Measurements from ENCODE around the gene CANT1. TPM values are rescaled to one million over a fixed set of nuclear protein-coding genes. Genes with fewer than 3 reads are reported as not detected.

Gene CANT1
- total and polyA plus RNA-seq, 9 of the 15 experiments (the other 6 are each of a cell fraction or from before 2014, with no cell fraction given) = 2.7 to 66.4 (median 22.5) TPM

DNA sequence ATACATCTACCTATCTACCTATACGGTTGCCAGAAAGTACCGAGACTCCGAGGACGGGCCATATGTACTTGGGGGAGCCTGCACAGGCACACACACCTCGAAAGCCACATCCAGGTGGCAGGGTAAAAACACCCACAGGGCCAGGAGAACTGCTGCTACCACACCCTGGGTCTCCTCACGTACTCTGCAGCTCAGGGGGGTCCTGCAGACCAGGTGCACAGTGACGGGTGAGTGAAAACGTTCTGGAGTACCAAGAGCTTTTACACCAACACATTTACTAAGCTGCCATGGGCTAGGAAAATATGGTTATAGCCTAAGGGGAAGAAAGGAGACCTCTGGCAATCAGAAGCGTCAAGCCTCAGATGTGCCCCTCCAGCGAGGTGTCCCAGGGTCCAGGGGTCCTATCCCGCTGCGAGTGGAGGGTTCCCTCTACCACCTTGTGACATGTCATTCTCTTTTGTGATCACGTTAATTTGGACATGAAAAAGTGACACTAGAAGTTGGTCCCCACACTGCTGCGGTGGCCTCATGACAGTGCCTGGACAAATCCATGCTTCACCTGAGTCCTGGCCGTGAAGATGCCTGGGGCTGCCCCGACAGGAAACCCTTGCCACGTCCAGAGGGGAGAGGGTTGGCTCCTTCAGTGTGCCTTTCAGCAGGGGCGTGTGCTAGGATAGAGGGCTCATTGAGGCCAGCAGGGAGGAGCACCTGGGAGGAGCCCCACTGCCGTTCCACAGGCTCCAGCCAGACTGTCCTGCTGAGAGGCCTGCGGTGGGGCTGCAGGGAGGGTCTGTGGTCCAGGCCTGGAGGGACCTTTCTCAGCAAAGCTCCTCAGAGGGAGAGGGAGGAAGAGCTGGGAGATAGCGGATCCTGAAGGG, 1.8 kb downstream of the CANT1 start:
- CTCF ChIA-PET (ENCODE audit: low intra/inter-chr PET ratio) = no interaction called here
- Histone ChIP-seq H3K9ac (ENCODE audit: insufficient read depth in 1 of 2, low read depth in 2 of 2, low read length in 2 of 2) (peak overlapping the region in 1 of 2 experiments; percentile 75; a peak in 2 of 4 replicates), H4K20me1 (replicated peaks; ENCODE audit: control insufficient read depth, insufficient read depth, low read length) (peaks cover 17% of the 10 kb centered on the region), H3K9me1 (ENCODE audit: control insufficient read depth, insufficient read depth, low read length) (peaks cover 8% of the 10 kb centered on the region), H3K4me2 (ENCODE audit: insufficient read depth, low read length) (peak overlapping the region; percentile 98; the same call in 1 of the 2 replicates), H3K4me1 (replicated peaks in 1 of 2; ENCODE audit: control insufficient read depth in 2 of 2, insufficient read depth in 2 of 2, low read length in 2 of 2) (peaks cover 25 to 30% of the 10 kb centered on the region in 2 experiments), H3K4me3 (0 out of 2 replicates have a peak overlapping the region, but pooled peaks have one; percentile 98), H3K9me3 (replicated peaks; ENCODE audit: control insufficient read depth, insufficient read depth, low read depth, low read length) (no peaks in the 10 kb centered on the region), H3K27me3 (ENCODE audit: control insufficient read depth in 2 of 2, insufficient read depth in 2 of 2, low read length in 2 of 2) (no peaks in the 10 kb centered on the region), H3K79me2 (ENCODE audit: control insufficient read depth, insufficient read depth, low read length) (peaks cover 56% of the 10 kb centered on the region), H3K27ac (ENCODE audit: extremely low read depth, low read depth, low read length) (no peak overlapping the region), H3K36me3 (ENCODE audit: control insufficient read depth, insufficient read depth, low read length) (peaks cover 19% of the 10 kb centered on the region; the same call in 2 of the 3 replicates), H2AFZ (ENCODE audit: low read depth, low read length) (no peak overlapping the region)
- POLR2A ChIA-PET = interaction anchor here (0.6 to 1.4 kb wide), 3 partner anchors 21 to 403 kb away, joined by 3 to 5 read pairs (median 4); no protein-coding TSS in a partner anchor
- FAIRE-seq = no peak
- in situ Hi-C loops (cut with MboI) = no loop called here
- TF ChIP-seq, protein P1, sequence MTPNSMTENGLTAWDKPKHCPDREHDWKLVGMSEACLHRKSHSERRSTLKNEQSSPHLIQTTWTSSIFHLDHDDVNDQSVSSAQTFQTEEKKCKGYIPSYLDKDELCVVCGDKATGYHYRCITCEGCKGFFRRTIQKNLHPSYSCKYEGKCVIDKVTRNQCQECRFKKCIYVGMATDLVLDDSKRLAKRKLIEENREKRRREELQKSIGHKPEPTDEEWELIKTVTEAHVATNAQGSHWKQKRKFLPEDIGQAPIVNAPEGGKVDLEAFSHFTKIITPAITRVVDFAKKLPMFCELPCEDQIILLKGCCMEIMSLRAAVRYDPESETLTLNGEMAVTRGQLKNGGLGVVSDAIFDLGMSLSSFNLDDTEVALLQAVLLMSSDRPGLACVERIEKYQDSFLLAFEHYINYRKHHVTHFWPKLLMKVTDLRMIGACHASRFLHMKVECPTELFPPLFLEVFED (CRISPR knock-in tag; conservative IDR thresholded peaks at IDR 0.05) = no peak
- TF ChIP-seq RBFOX2 (IDR thresholded peaks at IDR 0.05; ENCODE audit: low read depth, low read length) (peak; percentile 62), ZNF263 (CRISPR knock-in tag; IDR thresholded peaks at IDR 0.05; ENCODE audit: borderline replicate concordance) (peak; percentile 71), TCF3 (CRISPR knock-in tag; IDR thresholded peaks at IDR 0.05) (no peak), FOXM1 (IDR thresholded peaks at IDR 0.05; ENCODE audit: low read depth) (no peak), FOXM1 (CRISPR knock-in tag; IDR thresholded peaks at IDR 0.05; ENCODE audit: low read depth) (no peak), XRCC5 (IDR thresholded peaks at IDR 0.05; ENCODE audit: low read depth, low read length) (no peak), POLR2G (IDR thresholded peaks at IDR 0.05; ENCODE audit: low read depth, low read length) (peak; percentile 52), ZFP36 (IDR thresholded peaks at IDR 0.05; ENCODE audit: low read depth, low read length, partially characterized antibody) (no peak), SNIP1 (IDR thresholded peaks at IDR 0.05; ENCODE audit: low read depth) (no peak)
- TF ChIP-seq, protein P2, sequence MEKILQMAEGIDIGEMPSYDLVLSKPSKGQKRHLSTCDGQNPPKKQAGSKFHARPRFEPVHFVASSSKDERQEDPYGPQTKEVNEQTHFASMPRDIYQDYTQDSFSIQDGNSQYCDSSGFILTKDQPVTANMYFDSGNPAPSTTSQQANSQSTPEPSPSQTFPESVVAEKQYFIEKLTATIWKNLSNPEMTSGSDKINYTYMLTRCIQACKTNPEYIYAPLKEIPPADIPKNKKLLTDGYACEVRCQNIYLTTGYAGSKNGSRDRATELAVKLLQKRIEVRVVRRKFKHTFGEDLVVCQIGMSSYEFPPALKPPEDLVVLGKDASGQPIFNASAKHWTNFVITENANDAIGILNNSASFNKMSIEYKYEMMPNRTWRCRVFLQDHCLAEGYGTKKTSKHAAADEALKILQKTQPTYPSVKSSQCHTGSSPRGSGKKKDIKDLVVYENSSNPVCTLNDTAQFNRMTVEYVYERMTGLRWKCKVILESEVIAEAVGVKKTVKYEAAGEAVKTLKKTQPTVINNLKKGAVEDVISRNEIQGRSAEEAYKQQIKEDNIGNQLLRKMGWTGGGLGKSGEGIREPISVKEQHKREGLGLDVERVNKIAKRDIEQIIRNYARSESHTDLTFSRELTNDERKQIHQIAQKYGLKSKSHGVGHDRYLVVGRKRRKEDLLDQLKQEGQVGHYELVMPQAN (IDR thresholded peaks at IDR 0.05; ENCODE audit: borderline replicate concordance) = no peak
- TF ChIP-seq, protein P3, sequence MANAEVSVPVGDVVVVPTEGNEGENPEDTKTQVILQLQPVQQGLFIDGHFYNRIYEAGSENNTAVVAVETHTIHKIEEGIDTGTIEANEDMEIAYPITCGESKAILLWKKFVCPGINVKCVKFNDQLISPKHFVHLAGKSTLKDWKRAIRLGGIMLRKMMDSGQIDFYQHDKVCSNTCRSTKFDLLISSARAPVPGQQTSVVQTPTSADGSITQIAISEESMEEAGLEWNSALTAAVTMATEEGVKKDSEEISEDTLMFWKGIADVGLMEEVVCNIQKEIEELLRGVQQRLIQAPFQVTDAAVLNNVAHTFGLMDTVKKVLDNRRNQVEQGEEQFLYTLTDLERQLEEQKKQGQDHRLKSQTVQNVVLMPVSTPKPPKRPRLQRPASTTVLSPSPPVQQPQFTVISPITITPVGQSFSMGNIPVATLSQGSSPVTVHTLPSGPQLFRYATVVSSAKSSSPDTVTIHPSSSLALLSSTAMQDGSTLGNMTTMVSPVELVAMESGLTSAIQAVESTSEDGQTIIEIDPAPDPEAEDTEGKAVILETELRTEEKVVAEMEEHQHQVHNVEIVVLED (CRISPR knock-in tag; IDR thresholded peaks at IDR 0.05) = no peak
- WGBS (ENCODE audit: insufficient coverage, low coverage, missing lambda C conversion rate) = 79% methylated on average over 20 of the region's 21 CpGs
- peak in 1 of 4 experiments; percentile 9 for DNase-seq (ENCODE audit: extremely low read depth in 1 of 4, low spot score in 3 of 4)
- BruUV-seq (replicated peaks) = no TSS peak
- intact Hi-C loops (cut with micrococcal nuclease) = no loop called here
- ATAC-seq = no peak
